Liver (tissue), 9 donors: Measurements from ENCODE around the gene SRD5A1. TPM values are rescaled to one million over a fixed set of nuclear protein-coding genes. Genes with fewer than 3 reads are reported as not detected.

Experiments
- DNase-seq: peaks from one replicate; pipeline ENCODE4 v3.0.0-alpha.2; 2017; ENCODE audit warnings: low spot score
- H3K27ac ChIP-seq, 2 donors: one replicate each; pipeline ENCODE4 v1.7.0; 2013; ENCODE audit warnings: inconsistent platforms in 2 of 2, low read length in 2 of 2, control low read depth in 1 of 2, low read depth in 1 of 2, mild to moderate bottlenecking in 1 of 2
- H3K27me3 ChIP-seq, 4 donors: one replicate each; pipeline versions ENCODE4 v1.6.1 to v1.7.0; 2013; ENCODE audit warnings: low read length in 3 of 4, inconsistent platforms in 1 of 4, mild to moderate bottlenecking in 1 of 4, moderate library complexity in 1 of 4; ENCODE audit not compliant: control insufficient read depth in 4 of 4, insufficient read depth in 4 of 4
- H3K36me3 ChIP-seq, 4 donors: one replicate each; pipeline versions ENCODE4 v1.6.1 to v1.7.0; 2013; ENCODE audit warnings: low read length in 3 of 4, mild to moderate bottlenecking in 3 of 4, low read depth in 1 of 4, moderate library complexity in 1 of 4; ENCODE audit not compliant: control insufficient read depth in 4 of 4, insufficient read depth in 3 of 4
- H3K4me1 ChIP-seq, 4 donors: one replicate each; pipeline versions ENCODE4 v1.6.1 to v1.7.0; 2013; ENCODE audit warnings: low read length in 3 of 4, mild to moderate bottlenecking in 3 of 4, moderate library complexity in 1 of 4; ENCODE audit not compliant: control insufficient read depth in 4 of 4, insufficient read depth in 4 of 4
- H3K4me3 ChIP-seq, 3 donors: one replicate each; pipeline versions ENCODE4 v1.6.1 to v1.7.0; 2013; ENCODE audit warnings: low read length in 3 of 3, control low read depth in 1 of 3, low read depth in 1 of 3, mild to moderate bottlenecking in 1 of 3
- H3K9ac ChIP-seq, 2 donors: one replicate each; pipeline ENCODE4 v1.7.0; 2013; ENCODE audit warnings: low read length in 2 of 2, mild to moderate bottlenecking in 2 of 2, moderate library complexity in 2 of 2, control low read depth in 1 of 2, low read depth in 1 of 2
- H3K9me3 ChIP-seq, 4 donors: one replicate each; pipeline versions ENCODE4 v1.6.1 to v1.7.0; 2013; ENCODE audit warnings: low read length in 3 of 4; ENCODE audit not compliant: control insufficient read depth in 4 of 4
- EGR1 ChIP-seq, 2 donors: IDR thresholded peaks; 2 replicates each; pipeline ENCODE4 v1.6.1; 2016 to 2018; ENCODE audit warnings: antibody characterized with exemption in 2 of 2, low read depth in 2 of 2
- FOXA1 ChIP-seq: IDR thresholded peaks from 2 replicates; pipeline ENCODE4 v1.6.1; 2016; ENCODE audit warnings: antibody characterized with exemption
- HNF4A ChIP-seq, 2 donors: conservative IDR thresholded peaks; 2 replicates each; pipeline ENCODE4 v1.6.1; 2016; ENCODE audit warnings: antibody characterized with exemption in 2 of 2, mild to moderate bottlenecking in 2 of 2
- HNF4G ChIP-seq: IDR thresholded peaks from 2 replicates; pipeline ENCODE4 v1.6.1; 2016; ENCODE audit warnings: antibody characterized with exemption
- JUND ChIP-seq, 2 donors: IDR thresholded peaks; 2 replicates each; pipeline ENCODE4 v1.6.1; 2016; ENCODE audit warnings: antibody characterized with exemption in 2 of 2
- NR2F2 ChIP-seq: IDR thresholded peaks from 2 replicates; pipeline ENCODE4 v1.6.1; 2016; ENCODE audit warnings: antibody characterized with exemption
- RAD21 ChIP-seq, 2 donors: IDR thresholded peaks; 2 replicates each; pipeline ENCODE4 v1.6.1; 2016; ENCODE audit warnings: antibody characterized with exemption in 2 of 2, mild to moderate bottlenecking in 2 of 2
- RXRA ChIP-seq, 2 donors: IDR thresholded peaks; 2 replicates each; pipeline ENCODE4 v1.6.1; 2017 to 2018; ENCODE audit warnings: antibody characterized with exemption in 2 of 2, mild to moderate bottlenecking in 1 of 2
- SP1 ChIP-seq: IDR thresholded peaks from 2 replicates; pipeline ENCODE4 v1.6.1; 2018; ENCODE audit warnings: antibody characterized with exemption, mild to moderate bottlenecking
- TAF1 ChIP-seq: conservative IDR thresholded peaks from 2 replicates; pipeline ENCODE4 v1.6.1; 2016; ENCODE audit warnings: antibody characterized with exemption, mild to moderate bottlenecking
- YY1 ChIP-seq: IDR thresholded peaks from 2 replicates; pipeline ENCODE4 v1.6.1; 2016; ENCODE audit warnings: antibody characterized with exemption, mild to moderate bottlenecking
- WGBS: extraction: QIAGEN DNeasy Blood & Tissue Kit; methylation state at CpG from one replicate; pipeline ENCODE4 v1.1.7; 2013; 5-methylcytosine and 5-hydroxymethylcytosine counted together
- polyA plus RNA-seq, 2 donors: library from polyadenylated mRNA; stranded (reverse) in 1 of 2; unstranded in 1 of 2; fragments of 200-250 nt in 1 of 2; fragments of >200 nt in 1 of 2; fragmentation: Nextera tagmentation in 1 of 2; extraction: Ambion mirVana in 1 of 2; gene quantifications; one replicate each; pipeline versions ENCODE4 v1.2.1 to v1.2.3, GENCODE V29; 2013 to 2015
- total RNA-seq, 2 donors: library from RNA; depleted of rRNA; stranded (reverse); fragments of >200 nt; gene quantifications; one replicate each; pipeline ENCODE4 v1.2.3, GENCODE V29; 2014
- TF ChIP-seq, protein P1 (sequence below): IDR thresholded peaks from 2 replicates; pipeline ENCODE4 v1.6.1; 2016; ENCODE audit warnings: antibody characterized with exemption
- TF ChIP-seq, protein P2 (sequence below): IDR thresholded peaks from 2 replicates; pipeline ENCODE4 v1.6.1; 2016; ENCODE audit warnings: antibody characterized with exemption, mild to moderate bottlenecking
- TF ChIP-seq, protein P3 (sequence below): IDR thresholded peaks from 2 replicates; pipeline ENCODE4 v1.6.1; 2016; ENCODE audit warnings: antibody characterized with exemption
- TF ChIP-seq, protein P4 (sequence below): IDR thresholded peaks from 2 replicates; pipeline ENCODE4 v1.6.1; 2016; ENCODE audit warnings: antibody characterized with exemption
- TF ChIP-seq, protein P5 (sequence below): fragments of 150-350 bp; IDR thresholded peaks from 2 replicates; pipeline ENCODE4 v1.5.1; 2017; ENCODE audit warnings: improper control_type of control experiment, low read depth, low read length; ENCODE audit not compliant: missing input control
- donor health status: healthy.
- donor health status: healthy.
- donor health status: healthy.
- donor health status: healthy.
- donor health status: healthy.

The SRD5A1 gene
- total and polyA plus RNA-seq, 4 donors = 6.3 to 87.0 (median 47.7) TPM

DNA sequence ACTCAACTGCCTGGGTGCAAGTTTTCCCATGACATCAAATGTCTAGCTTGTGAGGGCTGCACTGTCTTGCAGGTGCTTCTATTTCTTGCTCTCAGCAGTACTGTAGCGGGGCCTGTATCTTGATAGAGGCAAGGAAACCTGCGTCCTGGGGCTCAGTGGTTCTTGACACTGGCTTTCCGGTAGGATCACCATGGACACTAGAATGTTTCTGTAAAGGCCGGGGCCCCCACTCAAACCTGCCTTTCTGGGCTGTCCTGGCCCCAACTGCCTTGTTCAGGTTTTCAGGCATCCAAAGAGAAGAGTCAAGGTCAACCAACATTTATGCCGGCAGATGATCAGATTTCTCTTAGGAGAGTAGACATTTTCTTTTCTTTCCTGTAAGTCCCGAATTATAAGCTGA is 53.3 kb downstream of the SRD5A1 start:
- Histone ChIP-seq H3K4me3 (no peak overlapping the region), H3K4me1 (peaks cover 0 to 6% (median 4%) of the 10 kb centered on the region in 4 donors), H3K27ac (no peak overlapping the region), H3K36me3 (no peaks in the 10 kb centered on the region), H3K27me3 (peaks cover 0 to 2% (median 0%) of the 10 kb centered on the region in 4 donors), H3K9me3 (no peaks in the 10 kb centered on the region), H3K9ac (no peak overlapping the region)
- 47% methylated on average over 6 of the region's 6 CpGs for WGBS
- no peak for TF ChIP-seq EGR1 (IDR thresholded peaks at IDR 0.05; ENCODE audit: low read depth in 2 of 2)
- TF ChIP-seq, protein P1, sequence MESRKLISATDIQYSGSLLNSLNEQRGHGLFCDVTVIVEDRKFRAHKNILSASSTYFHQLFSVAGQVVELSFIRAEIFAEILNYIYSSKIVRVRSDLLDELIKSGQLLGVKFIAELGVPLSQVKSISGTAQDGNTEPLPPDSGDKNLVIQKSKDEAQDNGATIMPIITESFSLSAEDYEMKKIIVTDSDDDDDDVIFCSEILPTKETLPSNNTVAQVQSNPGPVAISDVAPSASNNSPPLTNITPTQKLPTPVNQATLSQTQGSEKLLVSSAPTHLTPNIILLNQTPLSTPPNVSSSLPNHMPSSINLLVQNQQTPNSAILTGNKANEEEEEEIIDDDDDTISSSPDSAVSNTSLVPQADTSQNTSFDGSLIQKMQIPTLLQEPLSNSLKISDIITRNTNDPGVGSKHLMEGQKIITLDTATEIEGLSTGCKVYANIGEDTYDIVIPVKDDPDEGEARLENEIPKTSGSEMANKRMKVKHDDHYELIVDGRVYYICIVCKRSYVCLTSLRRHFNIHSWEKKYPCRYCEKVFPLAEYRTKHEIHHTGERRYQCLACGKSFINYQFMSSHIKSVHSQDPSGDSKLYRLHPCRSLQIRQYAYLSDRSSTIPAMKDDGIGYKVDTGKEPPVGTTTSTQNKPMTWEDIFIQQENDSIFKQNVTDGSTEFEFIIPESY = no peak
- no peak for TF ChIP-seq RAD21 (IDR thresholded peaks at IDR 0.05)
- TF ChIP-seq, protein P2, sequence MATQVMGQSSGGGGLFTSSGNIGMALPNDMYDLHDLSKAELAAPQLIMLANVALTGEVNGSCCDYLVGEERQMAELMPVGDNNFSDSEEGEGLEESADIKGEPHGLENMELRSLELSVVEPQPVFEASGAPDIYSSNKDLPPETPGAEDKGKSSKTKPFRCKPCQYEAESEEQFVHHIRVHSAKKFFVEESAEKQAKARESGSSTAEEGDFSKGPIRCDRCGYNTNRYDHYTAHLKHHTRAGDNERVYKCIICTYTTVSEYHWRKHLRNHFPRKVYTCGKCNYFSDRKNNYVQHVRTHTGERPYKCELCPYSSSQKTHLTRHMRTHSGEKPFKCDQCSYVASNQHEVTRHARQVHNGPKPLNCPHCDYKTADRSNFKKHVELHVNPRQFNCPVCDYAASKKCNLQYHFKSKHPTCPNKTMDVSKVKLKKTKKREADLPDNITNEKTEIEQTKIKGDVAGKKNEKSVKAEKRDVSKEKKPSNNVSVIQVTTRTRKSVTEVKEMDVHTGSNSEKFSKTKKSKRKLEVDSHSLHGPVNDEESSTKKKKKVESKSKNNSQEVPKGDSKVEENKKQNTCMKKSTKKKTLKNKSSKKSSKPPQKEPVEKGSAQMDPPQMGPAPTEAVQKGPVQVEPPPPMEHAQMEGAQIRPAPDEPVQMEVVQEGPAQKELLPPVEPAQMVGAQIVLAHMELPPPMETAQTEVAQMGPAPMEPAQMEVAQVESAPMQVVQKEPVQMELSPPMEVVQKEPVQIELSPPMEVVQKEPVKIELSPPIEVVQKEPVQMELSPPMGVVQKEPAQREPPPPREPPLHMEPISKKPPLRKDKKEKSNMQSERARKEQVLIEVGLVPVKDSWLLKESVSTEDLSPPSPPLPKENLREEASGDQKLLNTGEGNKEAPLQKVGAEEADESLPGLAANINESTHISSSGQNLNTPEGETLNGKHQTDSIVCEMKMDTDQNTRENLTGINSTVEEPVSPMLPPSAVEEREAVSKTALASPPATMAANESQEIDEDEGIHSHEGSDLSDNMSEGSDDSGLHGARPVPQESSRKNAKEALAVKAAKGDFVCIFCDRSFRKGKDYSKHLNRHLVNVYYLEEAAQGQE = no peak
- no peak for TF ChIP-seq SP1
- no peak for TF ChIP-seq YY1
- TF ChIP-seq HNF4A (conservative IDR thresholded peaks at IDR 0.05) = no peak
- TF ChIP-seq, protein P3, sequence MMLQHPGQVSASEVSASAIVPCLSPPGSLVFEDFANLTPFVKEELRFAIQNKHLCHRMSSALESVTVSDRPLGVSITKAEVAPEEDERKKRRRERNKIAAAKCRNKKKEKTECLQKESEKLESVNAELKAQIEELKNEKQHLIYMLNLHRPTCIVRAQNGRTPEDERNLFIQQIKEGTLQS = no peak
- TF ChIP-seq, protein P4, sequence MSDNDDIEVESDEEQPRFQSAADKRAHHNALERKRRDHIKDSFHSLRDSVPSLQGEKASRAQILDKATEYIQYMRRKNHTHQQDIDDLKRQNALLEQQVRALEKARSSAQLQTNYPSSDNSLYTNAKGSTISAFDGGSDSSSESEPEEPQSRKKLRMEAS = no peak
- no peak for TF ChIP-seq NR2F2
- TF ChIP-seq, protein P5, sequence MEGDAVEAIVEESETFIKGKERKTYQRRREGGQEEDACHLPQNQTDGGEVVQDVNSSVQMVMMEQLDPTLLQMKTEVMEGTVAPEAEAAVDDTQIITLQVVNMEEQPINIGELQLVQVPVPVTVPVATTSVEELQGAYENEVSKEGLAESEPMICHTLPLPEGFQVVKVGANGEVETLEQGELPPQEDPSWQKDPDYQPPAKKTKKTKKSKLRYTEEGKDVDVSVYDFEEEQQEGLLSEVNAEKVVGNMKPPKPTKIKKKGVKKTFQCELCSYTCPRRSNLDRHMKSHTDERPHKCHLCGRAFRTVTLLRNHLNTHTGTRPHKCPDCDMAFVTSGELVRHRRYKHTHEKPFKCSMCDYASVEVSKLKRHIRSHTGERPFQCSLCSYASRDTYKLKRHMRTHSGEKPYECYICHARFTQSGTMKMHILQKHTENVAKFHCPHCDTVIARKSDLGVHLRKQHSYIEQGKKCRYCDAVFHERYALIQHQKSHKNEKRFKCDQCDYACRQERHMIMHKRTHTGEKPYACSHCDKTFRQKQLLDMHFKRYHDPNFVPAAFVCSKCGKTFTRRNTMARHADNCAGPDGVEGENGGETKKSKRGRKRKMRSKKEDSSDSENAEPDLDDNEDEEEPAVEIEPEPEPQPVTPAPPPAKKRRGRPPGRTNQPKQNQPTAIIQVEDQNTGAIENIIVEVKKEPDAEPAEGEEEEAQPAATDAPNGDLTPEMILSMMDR = no peak
- TF ChIP-seq RXRA (IDR thresholded peaks at IDR 0.05) = no peak
- TF ChIP-seq TAF1 = no peak
- no peak for DNase-seq

DNA sequence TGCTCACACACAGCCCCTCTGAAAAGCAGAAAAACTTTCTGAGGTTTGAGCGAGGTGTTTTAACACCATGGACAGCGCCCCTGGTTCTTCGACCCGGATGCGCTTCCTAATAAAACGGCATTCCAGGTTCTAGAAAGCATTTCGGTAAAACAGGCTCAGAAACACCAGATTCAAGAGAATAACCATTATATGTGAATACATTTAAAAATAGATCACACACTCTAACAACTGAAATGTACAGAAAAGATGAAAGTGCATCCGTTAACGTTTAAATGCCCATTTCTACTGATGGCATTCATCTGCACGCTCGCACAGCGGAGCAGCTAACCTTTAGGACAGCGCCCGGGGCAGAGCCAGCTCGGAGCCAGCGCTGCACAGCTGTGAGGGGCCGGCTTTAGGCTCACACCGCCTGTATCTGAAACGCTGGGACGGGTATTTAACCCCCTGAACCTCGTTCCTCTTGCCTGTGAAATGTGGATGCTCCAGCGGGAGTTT is 53.7 kb downstream of the SRD5A1 start:
- WGBS = 4% methylated on average over 22 of the region's 22 CpGs
- H3K27me3 ChIP-seq = peaks cover 0 to 2% (median 0%) of the 10 kb centered on the region in 4 donors
- TF ChIP-seq FOXA1 = no peak
- TF ChIP-seq, protein P1 = no peak
- peak; percentile 36 to 40 for TF ChIP-seq RAD21 (IDR thresholded peaks at IDR 0.05)
- no peak for TF ChIP-seq JUND (IDR thresholded peaks at IDR 0.05)
- TF ChIP-seq, protein P2 = peak; percentile 100
- TF ChIP-seq HNF4G = no peak

More for the DNA sequence above, 53.7 kb downstream of the SRD5A1 start:
- peak overlapping the region in 1 of 3 donors; percentile 44 for H3K4me3 ChIP-seq
- peaks cover 0 to 6% (median 4%) of the 10 kb centered on the region in 4 donors for H3K4me1 ChIP-seq
- no peak for DNase-seq
- no peaks in the 10 kb centered on the region for H3K9me3 ChIP-seq
- H3K36me3 ChIP-seq = no peaks in the 10 kb centered on the region
- no peak overlapping the region for H3K9ac ChIP-seq
- H3K27ac ChIP-seq = no peak overlapping the region
